ENCODE measurements around the gene SLC9A4. TPM values are rescaled to one million over a fixed set of nuclear protein-coding genes. Genes with fewer than 3 reads are reported as not detected.

Gene SLC9A4
- total RNA-seq, 2 donors from 2014 or later, result not detected

DNA sequence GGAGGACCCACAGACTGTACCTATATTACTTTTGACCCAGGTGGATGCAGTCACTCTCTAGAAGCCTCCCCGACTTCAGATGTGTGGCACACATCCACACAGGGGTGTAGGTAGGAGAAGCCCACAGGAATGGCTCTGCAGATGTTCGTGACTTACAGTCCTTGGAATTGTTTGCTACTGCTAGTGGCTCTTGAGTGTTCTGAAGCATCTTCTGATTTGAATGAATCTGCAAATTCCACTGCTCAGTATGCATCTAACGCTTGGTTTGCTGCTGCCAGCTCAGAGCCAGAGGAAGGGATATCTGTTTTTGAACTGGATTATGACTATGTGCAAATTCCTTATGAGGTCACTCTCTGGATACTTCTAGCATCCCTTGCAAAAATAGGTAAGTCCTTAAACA, 605 bp downstream of the SLC9A4 start:
- TF ChIP-seq, protein P1, sequence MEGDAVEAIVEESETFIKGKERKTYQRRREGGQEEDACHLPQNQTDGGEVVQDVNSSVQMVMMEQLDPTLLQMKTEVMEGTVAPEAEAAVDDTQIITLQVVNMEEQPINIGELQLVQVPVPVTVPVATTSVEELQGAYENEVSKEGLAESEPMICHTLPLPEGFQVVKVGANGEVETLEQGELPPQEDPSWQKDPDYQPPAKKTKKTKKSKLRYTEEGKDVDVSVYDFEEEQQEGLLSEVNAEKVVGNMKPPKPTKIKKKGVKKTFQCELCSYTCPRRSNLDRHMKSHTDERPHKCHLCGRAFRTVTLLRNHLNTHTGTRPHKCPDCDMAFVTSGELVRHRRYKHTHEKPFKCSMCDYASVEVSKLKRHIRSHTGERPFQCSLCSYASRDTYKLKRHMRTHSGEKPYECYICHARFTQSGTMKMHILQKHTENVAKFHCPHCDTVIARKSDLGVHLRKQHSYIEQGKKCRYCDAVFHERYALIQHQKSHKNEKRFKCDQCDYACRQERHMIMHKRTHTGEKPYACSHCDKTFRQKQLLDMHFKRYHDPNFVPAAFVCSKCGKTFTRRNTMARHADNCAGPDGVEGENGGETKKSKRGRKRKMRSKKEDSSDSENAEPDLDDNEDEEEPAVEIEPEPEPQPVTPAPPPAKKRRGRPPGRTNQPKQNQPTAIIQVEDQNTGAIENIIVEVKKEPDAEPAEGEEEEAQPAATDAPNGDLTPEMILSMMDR (IDR thresholded peaks at IDR 0.05), result no peak
- Histone ChIP-seq H3K27ac (no peak overlapping the region), H3K27me3 (no peaks in the 10 kb centered on the region), H3K4me1 (no peaks in the 10 kb centered on the region), H3K36me3 (no peaks in the 10 kb centered on the region), H3K9me3 (peaks cover 0 to 19% of the 10 kb centered on the region in 2 donors), H3K4me3 (no peak overlapping the region)
- DNase-seq (ENCODE audit: low spot score), result no peak

DNA sequence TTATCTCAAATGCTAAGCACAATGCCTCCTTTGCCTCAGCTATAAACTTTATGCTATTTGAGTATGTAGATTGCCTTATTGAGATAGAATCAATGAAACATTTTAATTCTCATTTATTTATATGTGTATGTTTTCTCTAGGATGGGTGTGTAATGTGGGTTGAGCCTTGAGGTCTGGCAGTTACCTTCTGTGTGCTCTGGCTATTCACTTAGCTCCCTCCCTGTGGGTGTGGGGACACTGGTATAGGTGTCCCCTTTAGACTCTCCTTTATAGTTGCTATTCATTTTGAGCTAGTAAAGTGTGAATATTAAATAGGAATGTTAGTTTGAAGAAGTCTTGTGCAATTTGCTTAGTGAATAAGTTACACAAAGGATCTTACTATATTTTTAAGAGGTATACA, 1.8 kb downstream of the SLC9A4 start:
- Histone ChIP-seq H3K4me1 (no peaks in the 10 kb centered on the region), H3K9me3 (peaks cover 0 to 8% of the 10 kb centered on the region in 2 donors), H3K27me3 (no peaks in the 10 kb centered on the region), H3K4me3 (no peak overlapping the region), H3K36me3 (no peaks in the 10 kb centered on the region), H3K27ac (no peak overlapping the region)
- no peak for DNase-seq (ENCODE audit: low spot score)
- TF ChIP-seq, protein P1 (IDR thresholded peaks at IDR 0.05), result no peak

DNA sequence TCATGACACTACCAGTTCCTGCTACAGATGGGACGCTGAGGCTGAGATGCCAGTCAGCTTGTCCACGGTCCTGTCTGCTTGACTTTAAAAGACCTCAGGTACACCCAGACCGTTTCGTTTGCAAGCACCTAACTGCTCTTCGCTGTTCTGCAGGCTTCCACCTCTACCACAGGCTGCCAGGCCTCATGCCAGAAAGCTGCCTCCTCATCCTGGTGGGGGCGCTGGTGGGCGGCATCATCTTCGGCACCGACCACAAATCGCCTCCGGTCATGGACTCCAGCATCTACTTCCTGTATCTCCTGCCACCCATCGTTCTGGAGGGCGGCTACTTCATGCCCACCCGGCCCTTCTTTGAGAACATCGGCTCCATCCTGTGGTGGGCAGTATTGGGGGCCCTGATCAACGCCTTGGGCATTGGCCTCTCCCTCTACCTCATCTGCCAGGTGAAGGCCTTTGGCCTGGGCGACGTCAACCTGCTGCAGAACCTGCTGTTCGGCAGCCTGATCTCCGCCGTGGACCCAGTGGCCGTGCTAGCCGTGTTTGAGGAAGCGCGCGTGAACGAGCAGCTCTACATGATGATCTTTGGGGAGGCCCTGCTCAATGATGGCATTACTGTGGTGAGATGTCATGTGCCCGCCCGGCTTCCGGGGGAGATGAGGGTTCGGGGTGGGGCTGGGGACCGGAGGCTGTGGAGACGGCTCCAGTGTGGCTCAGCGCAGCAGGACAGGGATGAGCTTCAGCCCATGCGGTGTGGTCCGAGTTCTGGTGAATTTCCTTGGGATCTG, 5.9 kb downstream of the SLC9A4 start:
- Histone ChIP-seq H3K4me3 (no peak overlapping the region), H3K36me3 (no peaks in the 10 kb centered on the region), H3K9me3 (no peaks in the 10 kb centered on the region), H3K27me3 (no peaks in the 10 kb centered on the region), H3K4me1 (no peaks in the 10 kb centered on the region), H3K27ac (no peak overlapping the region)
- no peak for DNase-seq (ENCODE audit: low spot score)
- TF ChIP-seq, protein P1 (IDR thresholded peaks at IDR 0.05), result no peak

DNA sequence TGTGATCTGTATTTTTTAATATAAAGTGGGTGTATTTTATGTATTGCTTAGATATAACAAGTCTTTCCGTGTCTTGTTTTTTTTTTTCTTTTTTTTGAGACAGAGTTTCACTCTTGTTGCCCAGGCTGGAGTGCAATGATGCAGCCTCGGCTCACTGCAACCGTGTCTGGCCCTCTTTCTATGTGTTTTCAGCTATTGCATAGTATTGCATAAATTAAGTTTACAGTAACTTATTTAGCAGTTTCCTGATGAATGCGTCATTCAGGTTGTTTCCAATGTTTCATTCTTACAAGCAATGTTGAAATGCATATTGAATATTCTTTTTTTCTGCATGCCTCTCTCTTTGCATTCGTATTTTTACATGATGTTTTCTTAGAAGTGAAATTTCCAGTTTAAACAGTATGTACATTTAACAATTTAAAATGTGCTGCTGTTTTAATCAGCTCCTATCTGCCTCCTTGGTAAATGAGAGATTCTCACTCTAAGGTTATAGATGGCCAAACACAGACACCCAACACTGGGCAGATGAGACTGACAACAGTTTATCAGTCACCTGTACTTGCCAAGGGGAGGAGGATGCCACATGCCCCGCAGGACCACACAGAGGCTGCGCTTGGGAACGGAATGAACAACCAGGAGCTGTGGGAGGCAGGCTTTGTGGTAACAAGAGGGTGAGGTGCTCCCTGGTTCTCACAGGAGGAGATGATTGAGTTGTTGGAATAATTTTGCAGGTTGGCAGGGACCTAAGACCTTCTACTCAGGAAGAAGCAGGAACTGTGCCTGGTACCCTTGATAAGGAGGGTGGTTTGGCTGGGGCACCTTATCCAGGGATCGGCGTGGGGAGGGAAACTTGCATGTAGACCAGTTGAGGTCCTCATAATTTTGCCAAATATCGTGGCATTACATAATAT, 7.5 kb downstream of the SLC9A4 start:
- Histone ChIP-seq H3K36me3 (no peaks in the 10 kb centered on the region), H3K4me3 (no peak overlapping the region), H3K27me3 (no peaks in the 10 kb centered on the region), H3K27ac (no peak overlapping the region), H3K9me3 (no peaks in the 10 kb centered on the region), H3K4me1 (no peaks in the 10 kb centered on the region)
- DNase-seq (ENCODE audit: low spot score), result no peak
- TF ChIP-seq, protein P1 (IDR thresholded peaks at IDR 0.05), result no peak

DNA sequence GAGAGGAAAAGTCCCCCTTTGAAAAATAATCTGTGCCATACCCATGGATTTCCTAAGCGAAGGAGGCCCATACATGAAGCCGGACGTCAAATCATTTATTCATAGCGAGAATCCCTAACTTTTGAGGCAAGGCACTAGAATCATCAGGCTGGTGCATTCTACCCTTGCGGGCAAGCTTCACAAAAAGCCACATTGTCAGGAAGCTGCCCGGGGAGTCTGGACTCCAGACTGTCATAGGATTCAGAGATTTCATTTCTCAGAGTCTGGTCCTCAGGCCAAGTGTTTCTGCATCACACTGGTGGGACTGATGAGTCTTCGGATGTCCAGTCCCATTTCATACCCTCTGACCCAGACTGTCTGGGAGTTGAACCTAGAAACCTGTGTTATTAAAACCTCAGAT, 8.9 kb downstream of the SLC9A4 start:
- Histone ChIP-seq H3K27ac (no peak overlapping the region), H3K36me3 (no peaks in the 10 kb centered on the region), H3K4me3 (no peak overlapping the region), H3K4me1 (no peaks in the 10 kb centered on the region), H3K27me3 (no peaks in the 10 kb centered on the region), H3K9me3 (no peaks in the 10 kb centered on the region)
- TF ChIP-seq, protein P1 (IDR thresholded peaks at IDR 0.05), result no peak
- DNase-seq (ENCODE audit: low spot score), result no peak
